GM23338 (cell line): ENCODE results near the gene BMP5. TPM values are rescaled to one million over a fixed set of nuclear protein-coding genes. Genes with fewer than 3 reads are reported as not detected.

Experiments used
- ATAC-seq: fragments of 200-7000 bp; cut with Tn5 transposase; 3 replicates; pipeline ENCODE4 v1.9.1; 2020
- DNase-seq: peaks from one replicate; pipeline ENCODE4 v3.0.0-alpha.2; 2015; ENCODE audit warnings: low spot score
- H2AFZ ChIP-seq: fragments of 200-600 bp; sonication (generic); 2 replicates; pipeline ENCODE4 v1.8.0; 2016; ENCODE audit warnings: antibody characterized with exemption, mild to moderate bottlenecking, moderate library complexity
- H3F3A ChIP-seq: fragments of 200-600 bp; sonication (generic); replicated peaks from 2 replicates; pipeline ENCODE4 v1.8.0; 2017; ENCODE audit warnings: antibody characterized with exemption, mixed run types, low read depth
- H3K27ac ChIP-seq: fragments of 200-600 bp; sonication (generic); 2 replicates; pipeline ENCODE4 v1.6.1; 2016; ENCODE audit warnings: low read depth
- H3K27me3 ChIP-seq: fragments of 200-600 bp; sonication (generic); 2 replicates; pipeline ENCODE4 v1.8.0; 2016; ENCODE audit warnings: mild to moderate bottlenecking, mixed run types, moderate library complexity; ENCODE audit not compliant: insufficient read depth
- H3K36me3 ChIP-seq: fragments of 200-600 bp; sonication (generic); 2 replicates; pipeline ENCODE4 v1.8.0; 2016; ENCODE audit warnings: mild to moderate bottlenecking; ENCODE audit not compliant: insufficient read depth
- H3K4me1 ChIP-seq: fragments of 200-600 bp; sonication (generic); 2 replicates; pipeline ENCODE4 v1.8.0; 2016; ENCODE audit warnings: mild to moderate bottlenecking, moderate library complexity; ENCODE audit not compliant: insufficient read depth
- H3K4me2 ChIP-seq: fragments of 200-600 bp; sonication (generic); 2 replicates; pipeline ENCODE4 v1.7.1; 2017; ENCODE audit warnings: mixed run types
- H3K4me3 ChIP-seq: fragments of 200-600 bp; sonication (generic); 2 replicates; pipeline ENCODE4 v1.6.1; 2016; ENCODE audit warnings: mixed run types
- H3K79me2 ChIP-seq: fragments of 200-600 bp; sonication (generic); replicated peaks from 2 replicates; pipeline ENCODE4 v1.8.0; 2017; ENCODE audit warnings: mild to moderate bottlenecking; ENCODE audit not compliant: insufficient read depth
- H3K9me2 ChIP-seq: fragments of 200-600 bp; sonication (generic); 2 replicates; pipeline ENCODE4 v1.8.0; 2017; ENCODE audit not compliant: insufficient read depth
- H4K20me1 ChIP-seq: fragments of 200-600 bp; sonication (generic); replicated peaks from 2 replicates; pipeline ENCODE4 v1.8.0; 2017; ENCODE audit warnings: mild to moderate bottlenecking; ENCODE audit not compliant: insufficient read depth
- H3K27ac Mint-ChIP-seq: 2 replicates; pipeline ENCODE4 v1.8.0; 2020; ENCODE audit warnings: inconsistent platforms, mild to moderate bottlenecking, moderate library complexity, mixed read lengths
- H3K27me3 Mint-ChIP-seq: 3 replicates; pipeline ENCODE4 v1.8.0; 2022; ENCODE audit warnings: low read depth, mild to moderate bottlenecking, moderate library complexity, mixed read lengths, inconsistent platforms; ENCODE audit not compliant: insufficient read depth, poor library complexity
- H3K36me3 Mint-ChIP-seq: 3 replicates; pipeline ENCODE4 v1.8.0; 2021; ENCODE audit warnings: low read depth, mild to moderate bottlenecking, inconsistent platforms, moderate library complexity, mixed read lengths
- H3K4me1 Mint-ChIP-seq: 3 replicates; pipeline ENCODE4 v1.8.0; 2020; ENCODE audit warnings: mild to moderate bottlenecking, inconsistent platforms, mixed read lengths
- H3K4me3 Mint-ChIP-seq: 3 replicates; pipeline ENCODE4 v1.8.0; 2021; ENCODE audit warnings: moderate library complexity, mild to moderate bottlenecking, inconsistent platforms, mixed read lengths
- H3K9me3 Mint-ChIP-seq: 3 replicates; pipeline ENCODE4 v1.8.0; 2020; ENCODE audit warnings: moderate library complexity, mild to moderate bottlenecking, inconsistent platforms, mixed read lengths
- CREB1 ChIP-seq: fragments of 250-450 bp; sonication (Bioruptor Pico); IDR thresholded peaks from 2 replicates; pipeline ENCODE4 v1.5.0; 2020; ENCODE audit warnings: low read depth, mild to moderate bottlenecking, moderate library complexity
- CTCF ChIP-seq, 2 experiments: fragments of 200-600 bp in 1 of 2; sonication (generic) in 1 of 2; conservative IDR thresholded peaks; 2 replicates each; pipeline versions ENCODE4 v1.5.1 to v1.6.1; 2016 to 2017; ENCODE audit warnings: antibody characterized with exemption in 2 of 2, low read depth in 2 of 2, mild to moderate bottlenecking in 2 of 2, moderate library complexity in 1 of 2
- ETS1 ChIP-seq: IDR thresholded peaks from 2 replicates; pipeline ENCODE4 v1.6.1; 2016; ENCODE audit warnings: antibody characterized with exemption
- EZH2 ChIP-seq: fragments of 200-600 bp; sonication (generic); IDR thresholded peaks from one replicate; pipeline ENCODE4 v1.8.0; 2017; ENCODE audit warnings: antibody characterized with exemption, mild to moderate bottlenecking, low read depth; ENCODE audit not compliant: unreplicated experiment
- EZH2phosphoT487 ChIP-seq: fragments of 200-600 bp; sonication (generic); IDR thresholded peaks from one replicate; pipeline ENCODE4 v1.8.1; 2018; ENCODE audit warnings: antibody characterized with exemption; ENCODE audit not compliant: unreplicated experiment
- JUNB ChIP-seq: IDR thresholded peaks from one replicate; pipeline ENCODE4 v1.6.1; 2016; ENCODE audit warnings: antibody characterized with exemption; ENCODE audit not compliant: unreplicated experiment
- NANOG ChIP-seq: IDR thresholded peaks from 2 replicates; pipeline ENCODE4 v1.6.1; 2016; ENCODE audit warnings: antibody characterized with exemption, borderline replicate concordance
- POLR2AphosphoS5 ChIP-seq: IDR thresholded peaks from 2 replicates; pipeline ENCODE4 v1.6.1; 2016; ENCODE audit warnings: antibody characterized with exemption, low read depth
- REST ChIP-seq: IDR thresholded peaks from one replicate; pipeline ENCODE4 v1.6.1; 2018; ENCODE audit warnings: antibody characterized with exemption; ENCODE audit not compliant: unreplicated experiment
- STAT1 ChIP-seq: IDR thresholded peaks from one replicate; pipeline ENCODE4 v1.6.1; 2016; ENCODE audit warnings: antibody characterized with exemption; ENCODE audit not compliant: unreplicated experiment
- ZNF114 ChIP-seq: fragments of 250-450 bp; sonication (Bioruptor Pico); IDR thresholded peaks from 2 replicates; pipeline ENCODE4 v1.5.0; 2020; ENCODE audit warnings: mild to moderate bottlenecking, moderate library complexity
- ZNF331 ChIP-seq: fragments of 250-450 bp; sonication (Bioruptor Pico); IDR thresholded peaks from 2 replicates; pipeline ENCODE4 v1.5.0; 2020; ENCODE audit warnings: low read depth, mild to moderate bottlenecking, moderate library complexity
- ZNF462 ChIP-seq: fragments of 250-450 bp; sonication (Bioruptor Pico); IDR thresholded peaks from 2 replicates; pipeline ENCODE4 v1.5.0; 2020; ENCODE audit warnings: mild to moderate bottlenecking, moderate library complexity
- polyA plus RNA-seq: library from polyadenylated mRNA; unstranded; fragments of >200 nt; fragmentation: Nextera tagmentation; extraction: Ambion mirVana; gene quantifications from 2 replicates; pipeline ENCODE4 v1.2.1, GENCODE V29; 2016
- total RNA-seq: library from RNA; depleted of rRNA; stranded (reverse); fragments of >200 nt; shearing (Covaris generic); gene quantifications from 2 replicates; pipeline ENCODE4 v1.2.3, GENCODE V29; 2014

The BMP5 gene
- total and polyA plus RNA-seq, 2 experiments from 2014 or later, result 0.06 to 0.07 TPM

GRCh38 chr6:55714831-55715230 lies 160.6 kb downstream of the BMP5 start:
- no peak overlapping the region for H2AFZ ChIP-seq

More at GRCh38 chr6:55714831-55715230, 160.6 kb downstream of the BMP5 start:
- H3K27me3 ChIP-seq, result no peaks in the 10 kb centered on the region
- ATAC-seq (no peak), DNase-seq (no peak)
- H3K4me1 ChIP-seq, result no peaks in the 10 kb centered on the region
- Mint-ChIP-seq H3K4me1 (no peaks in the 10 kb centered on the region), H3K27ac (no peak overlapping the region), H3K36me3 (no peaks in the 10 kb centered on the region), H3K9me3 (no peaks in the 10 kb centered on the region), H3K27me3 (no peaks in the 10 kb centered on the region), H3K4me3 (no peak overlapping the region)
- no peaks in the 10 kb centered on the region for H3K36me3 ChIP-seq
- H3K79me2 ChIP-seq, result no peaks in the 10 kb centered on the region
- no peak overlapping the region for H3K27ac ChIP-seq
- H3F3A ChIP-seq, result no peaks in the 10 kb centered on the region
- H3K4me3 ChIP-seq, result no peak overlapping the region
- TF ChIP-seq POLR2AphosphoS5 (no peak), EZH2 (no peak), CREB1 (no peak), CTCF (conservative IDR thresholded peaks at IDR 0.05; ENCODE audit: low read depth in 2 of 2) (no peak), ETS1 (no peak), STAT1 (no peak), NANOG (no peak), ZNF331 (CRISPR knock-in tag) (no peak), JUNB (no peak), ZNF462 (CRISPR knock-in tag) (no peak), EZH2phosphoT487 (no peak), ZNF114 (CRISPR knock-in tag) (no peak), REST (no peak)
- no peak overlapping the region for H3K4me2 ChIP-seq
- H3K9me2 ChIP-seq, result peaks cover 5% of the 10 kb centered on the region; the same call in 1 of the 2 replicates
- no peaks in the 10 kb centered on the region for H4K20me1 ChIP-seq
